Left renal cortex interstitium (tissue), 4 donors: ENCODE data around the gene ACVRL1. TPM values are rescaled to one million over a fixed set of nuclear protein-coding genes. Genes with fewer than 3 reads are reported as not detected.

Source experiments
- DNase-seq, 4 donors: peaks; one replicate each; pipeline ENCODE4 v3.0.0-alpha.2; 2013; ENCODE audit warnings: low read depth in 4 of 4, low spot score in 2 of 4, missing footprints in 1 of 4
- polyA plus RNA-seq, 4 donors: library from polyadenylated mRNA; unstranded; fragments of 120-200 nt; gene quantifications; one replicate each; pipeline ENCODE4 v1.2.1, GENCODE V29; 2013; ENCODE audit not compliant: insufficient read length in 4 of 4

The ACVRL1 gene
- polyA plus RNA-seq, 4 donors: 29.8 to 41.5 (median 35.7) TPM

DNA sequence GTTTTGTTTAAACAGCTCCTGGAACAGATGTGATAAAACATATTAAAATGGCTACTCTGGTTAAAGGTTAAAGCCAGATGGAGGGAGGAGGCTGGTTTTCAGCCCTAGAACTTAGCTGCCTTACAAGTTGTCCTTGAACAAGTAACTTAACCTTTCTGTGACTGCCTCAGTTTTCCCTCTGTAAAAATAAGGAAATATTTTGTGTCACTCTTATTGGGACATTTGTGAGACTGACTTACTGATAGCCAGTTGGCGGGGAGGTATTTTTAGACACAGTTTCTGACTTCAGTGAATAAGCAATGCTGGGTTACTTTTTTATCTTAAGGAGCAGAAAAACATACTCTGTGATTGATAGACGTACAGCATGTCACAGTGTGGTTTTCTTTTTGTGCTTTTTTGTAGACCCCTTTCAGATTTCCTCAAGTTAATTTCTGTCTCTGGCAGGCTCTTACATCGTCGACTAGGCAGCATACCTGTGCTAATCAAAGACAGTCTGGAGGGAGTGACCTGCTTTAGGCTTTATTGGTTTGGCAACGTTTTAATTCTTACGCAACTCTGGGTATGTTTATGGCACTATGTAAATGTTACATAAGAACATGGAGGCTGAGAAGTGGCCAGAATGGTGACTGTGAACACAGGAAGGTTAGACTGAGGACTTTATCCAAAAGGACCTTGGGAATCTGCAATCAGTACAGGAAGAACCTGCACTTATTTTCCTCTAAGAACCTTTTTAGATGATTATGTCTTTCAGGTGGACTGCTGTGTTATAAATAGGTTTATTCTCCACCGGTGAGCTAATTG lies 47.5 kb downstream of the ACVRL1 start:
- DNase-seq: no peak

DNA sequence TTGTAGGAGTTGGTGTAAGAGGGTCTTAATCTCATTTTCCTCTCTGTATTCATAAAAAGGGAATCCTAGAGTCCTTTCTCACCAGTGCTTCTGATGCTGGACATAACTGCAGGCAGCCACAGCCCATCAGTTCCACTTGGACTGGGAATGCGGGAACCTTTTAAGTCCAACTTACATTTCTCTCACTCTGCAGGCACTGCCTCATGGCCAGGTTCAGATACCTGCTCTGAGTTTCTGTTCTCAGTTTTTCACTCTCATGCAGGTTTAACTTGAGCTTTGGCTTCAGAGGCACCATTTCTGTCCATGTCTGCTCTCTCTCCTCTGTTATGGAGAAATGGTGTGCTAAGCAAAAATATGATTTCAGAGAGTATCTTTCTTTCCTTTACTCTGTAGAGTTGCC lies 48.4 kb downstream of the ACVRL1 start:
- DNase-seq: no peak

DNA sequence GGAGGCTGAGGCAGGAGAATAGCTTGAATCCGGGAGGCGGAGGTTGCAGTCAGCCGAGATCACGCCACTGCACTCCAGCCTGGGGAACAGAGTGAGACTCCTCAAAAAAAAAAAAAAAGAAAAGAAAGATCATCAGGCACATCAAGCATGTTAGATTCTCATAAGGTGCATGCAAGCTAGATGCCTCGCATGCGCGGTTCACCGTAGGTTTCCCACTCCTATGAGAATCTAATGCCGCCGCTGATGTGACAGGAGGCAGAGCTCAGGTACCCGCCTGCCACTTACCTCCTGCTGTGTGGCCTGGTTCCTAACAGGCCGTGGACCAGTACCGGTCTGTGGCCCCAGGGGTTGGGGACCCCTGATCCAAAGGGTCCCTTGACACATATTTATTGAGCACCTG lies 51.2 kb downstream of the ACVRL1 start:
- DNase-seq: no peak

DNA sequence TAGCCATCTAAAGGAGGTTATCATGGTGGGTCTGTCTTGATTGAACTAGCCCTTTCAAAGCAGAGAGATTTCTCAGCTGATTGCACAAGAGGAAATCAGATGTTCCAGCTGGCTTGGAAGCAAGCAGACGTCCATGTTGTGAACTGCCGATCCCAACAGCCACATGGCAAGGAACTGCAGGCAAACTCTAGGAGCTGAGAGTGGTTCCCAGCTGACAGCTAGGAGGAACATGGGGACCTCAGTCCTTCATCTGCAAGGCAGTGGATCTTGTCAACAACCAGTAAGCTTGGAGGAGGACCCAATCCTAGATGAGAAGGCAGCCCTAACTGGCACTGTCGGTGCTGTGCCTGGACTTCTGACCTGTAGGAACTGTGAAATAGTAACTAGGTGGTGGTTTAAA lies 51.9 kb downstream of the ACVRL1 start:
- no peak for DNase-seq

DNA sequence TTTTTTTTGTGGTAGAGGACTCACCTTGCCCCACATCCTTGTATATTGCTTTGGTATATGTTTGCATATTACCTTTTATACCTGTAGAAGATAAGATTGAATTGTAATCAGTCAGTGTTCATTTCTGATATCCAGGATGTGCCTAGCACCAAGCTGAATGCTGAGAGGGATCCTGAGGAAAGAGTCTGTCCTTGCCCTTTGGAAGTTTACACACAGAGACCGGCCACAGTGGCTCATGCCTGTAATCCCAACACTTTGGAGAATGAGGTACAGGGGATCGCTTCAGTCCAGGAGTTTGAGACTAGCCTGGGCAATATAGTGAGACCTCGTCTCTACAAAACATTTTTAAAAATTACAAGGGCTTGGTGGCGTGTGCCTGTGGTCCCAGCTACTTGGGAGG lies 52.6 kb downstream of the ACVRL1 start:
- DNase-seq: no peak

DNA sequence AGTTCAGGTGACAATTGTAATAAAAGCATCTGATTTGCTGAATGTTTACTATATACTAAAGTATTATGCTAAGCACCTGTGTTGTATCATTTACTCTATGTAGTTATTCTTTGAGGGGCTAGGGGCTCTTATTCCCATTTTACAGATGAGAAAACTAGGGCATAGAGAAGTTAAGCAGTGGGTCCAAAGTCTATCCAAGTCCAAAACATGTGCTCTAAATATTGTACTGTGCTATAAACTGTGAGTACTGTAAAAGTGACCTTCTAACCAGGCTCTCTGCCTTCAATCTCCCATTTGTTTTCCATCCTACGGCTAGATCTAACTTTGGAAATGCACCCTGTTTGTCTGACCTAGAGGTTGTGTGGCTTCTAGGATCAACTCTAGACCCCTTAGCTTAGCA lies 53.2 kb downstream of the ACVRL1 start:
- DNase-seq: no peak

DNA sequence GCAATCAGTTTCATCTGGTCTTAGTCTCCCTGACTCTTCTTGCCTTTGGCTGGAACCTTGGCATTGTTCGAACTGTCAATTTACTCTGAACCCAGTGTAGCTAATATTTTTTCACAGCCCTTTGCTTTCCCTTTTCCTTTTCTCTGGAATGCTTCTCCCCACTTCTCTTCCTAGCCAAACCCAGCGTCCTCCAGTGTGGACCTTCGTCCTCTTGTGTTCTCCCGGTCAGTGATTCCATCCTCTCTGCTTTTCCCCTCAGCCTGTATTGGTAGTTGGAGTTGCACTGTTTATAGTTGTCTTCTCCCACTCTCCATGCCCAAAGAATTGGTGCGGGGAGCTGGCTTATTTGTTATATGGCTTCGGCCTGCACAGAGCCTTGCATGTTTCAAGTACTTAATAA lies 53.6 kb downstream of the ACVRL1 start:
- DNase-seq: no peak

DNA sequence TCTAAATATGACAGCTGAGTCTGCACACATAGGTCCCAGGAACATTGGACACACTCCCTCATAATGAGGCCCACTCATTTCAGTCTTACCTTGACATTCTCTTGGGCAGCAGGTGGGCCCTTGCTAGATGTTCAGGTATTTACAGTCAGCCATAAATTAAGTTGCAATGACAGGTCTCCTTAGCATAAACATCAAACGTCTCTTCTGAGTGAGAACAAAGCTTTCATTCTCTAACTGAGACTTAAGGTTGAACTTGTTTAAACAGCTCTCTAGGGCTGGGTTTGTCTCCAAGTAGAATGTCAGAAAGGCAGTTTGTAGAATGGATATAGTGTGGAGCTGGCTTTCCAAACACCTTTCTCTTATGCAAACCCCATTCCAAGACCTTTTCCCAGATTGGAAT lies 54.5 kb downstream of the ACVRL1 start:
- DNase-seq: no peak

DNA sequence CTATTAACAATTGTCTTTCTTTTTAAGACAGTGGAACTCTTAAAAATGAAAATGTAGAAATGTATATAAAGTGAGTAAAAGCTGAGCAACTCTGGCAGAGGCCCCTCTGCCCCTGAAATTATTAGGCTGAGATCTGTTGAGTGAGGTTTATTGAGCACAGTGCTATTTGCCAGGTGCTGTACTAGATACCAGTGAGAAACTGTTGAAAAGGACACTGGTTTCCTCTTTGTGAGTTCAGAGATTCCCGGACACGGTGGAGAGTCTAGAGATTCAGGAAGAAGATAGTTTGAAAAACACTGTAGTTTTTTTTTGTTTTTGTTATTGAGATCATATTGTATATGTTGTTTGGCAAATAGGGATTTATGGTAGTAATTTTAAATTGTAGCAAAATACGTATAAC lies 55.4 kb downstream of the ACVRL1 start:
- no peak for DNase-seq

DNA sequence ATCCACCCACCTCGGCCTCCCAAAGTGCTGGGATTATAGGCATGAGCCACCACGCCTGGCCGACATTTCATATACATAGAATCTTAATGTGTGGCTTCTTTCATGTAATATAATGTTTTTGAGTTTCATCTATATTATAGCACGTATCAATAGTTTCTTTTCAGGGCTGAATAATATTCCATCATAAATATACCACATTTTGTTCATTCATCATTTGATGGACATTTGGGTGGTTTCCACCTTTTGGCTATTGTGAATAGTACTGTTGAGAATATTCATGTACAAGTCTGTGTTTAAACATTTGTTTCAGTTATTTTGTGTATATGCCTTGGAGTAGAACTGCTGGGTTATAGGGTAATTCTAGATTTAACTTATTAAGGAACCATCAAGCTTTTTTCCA lies 56.2 kb downstream of the ACVRL1 start:
- no peak for DNase-seq

DNA sequence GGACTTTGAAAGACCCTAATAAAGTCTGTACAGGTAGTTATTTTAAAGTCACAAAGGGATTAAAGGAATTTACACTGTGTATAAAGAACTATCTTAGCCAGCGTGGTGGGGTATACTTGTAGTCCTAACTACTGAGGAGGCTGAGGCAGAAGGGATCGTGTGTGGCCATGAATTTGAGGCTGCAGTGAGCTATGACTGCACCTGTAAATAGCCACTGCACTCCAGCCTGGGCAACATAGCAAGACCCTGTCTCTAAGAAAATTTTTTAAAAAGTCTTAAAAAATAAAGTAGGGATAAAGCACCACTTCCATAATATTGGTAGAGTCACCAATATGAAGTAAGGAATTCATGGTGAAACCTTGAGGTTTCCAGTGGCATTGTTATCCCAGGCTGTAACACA lies 62.3 kb downstream of the ACVRL1 start:
- DNase-seq: no peak

DNA sequence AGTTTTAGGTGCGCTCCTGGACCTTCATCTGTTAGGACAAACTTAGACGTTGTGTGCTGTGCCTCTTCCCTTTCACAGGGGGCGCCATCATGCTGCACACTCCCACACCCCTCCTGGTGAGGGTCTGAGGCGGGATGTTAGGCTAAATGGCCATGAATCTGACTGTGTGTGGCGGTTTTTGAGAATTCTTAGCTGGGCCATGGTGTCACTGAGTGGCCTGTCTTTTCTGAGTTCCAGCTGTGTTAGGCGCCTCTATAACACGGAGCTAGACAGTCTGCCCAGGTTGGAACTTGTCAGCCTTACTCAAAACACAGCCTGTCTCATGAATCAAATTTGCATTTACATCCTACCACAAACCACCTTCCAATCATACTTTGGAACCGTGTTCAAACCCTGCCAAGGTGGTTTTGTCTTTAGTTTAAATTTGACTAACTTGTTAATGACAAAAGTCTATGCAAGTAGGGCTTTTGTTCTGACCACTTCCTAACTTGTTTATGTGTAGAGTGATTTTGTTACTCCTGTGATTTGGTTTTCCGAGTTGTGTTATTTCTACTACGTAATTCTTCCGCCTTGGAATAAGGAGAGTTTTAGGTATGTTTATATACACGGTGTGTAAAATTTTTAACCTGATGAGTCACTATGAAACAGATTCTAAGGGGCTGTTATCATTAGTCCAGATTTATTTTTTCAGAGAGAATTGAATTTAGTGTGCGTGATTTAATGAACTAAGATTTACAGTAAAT lies 63.8 kb downstream of the ACVRL1 start:
- no peak for DNase-seq

DNA sequence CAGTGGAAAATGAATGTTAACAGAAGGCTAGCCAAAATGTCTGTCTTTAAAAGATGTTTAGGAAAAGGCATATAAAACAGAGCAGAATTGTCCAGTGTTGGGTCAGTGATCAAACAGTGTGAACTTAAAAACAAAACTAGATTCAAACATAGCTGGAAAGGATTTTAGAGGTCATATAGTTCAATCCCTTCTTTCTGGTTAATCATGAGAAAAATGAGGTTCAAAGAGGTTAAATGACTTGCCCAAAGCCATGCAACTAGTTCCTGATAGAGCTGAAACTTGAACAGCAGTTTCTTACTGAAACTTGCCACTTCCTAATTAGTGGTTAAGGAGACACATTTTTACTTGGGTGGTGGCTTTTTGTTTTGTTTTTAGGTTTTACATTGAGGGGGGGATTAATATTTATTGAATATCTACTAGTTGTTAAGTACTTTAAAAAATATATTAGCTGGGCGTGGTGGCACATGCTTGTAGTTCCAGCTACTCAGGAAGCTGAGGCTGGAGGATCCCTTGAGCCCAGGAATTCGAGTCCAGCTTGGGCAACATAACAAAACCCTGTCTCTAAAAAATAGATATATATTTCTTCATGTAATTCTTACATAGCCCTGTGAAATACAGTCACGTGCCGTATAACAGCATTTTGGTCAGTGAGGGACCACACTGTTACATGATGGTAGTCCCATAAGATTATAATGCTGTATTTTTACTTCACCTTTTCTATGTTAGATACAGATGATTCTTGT lies 64.5 kb downstream of the ACVRL1 start:
- no peak for DNase-seq

DNA sequence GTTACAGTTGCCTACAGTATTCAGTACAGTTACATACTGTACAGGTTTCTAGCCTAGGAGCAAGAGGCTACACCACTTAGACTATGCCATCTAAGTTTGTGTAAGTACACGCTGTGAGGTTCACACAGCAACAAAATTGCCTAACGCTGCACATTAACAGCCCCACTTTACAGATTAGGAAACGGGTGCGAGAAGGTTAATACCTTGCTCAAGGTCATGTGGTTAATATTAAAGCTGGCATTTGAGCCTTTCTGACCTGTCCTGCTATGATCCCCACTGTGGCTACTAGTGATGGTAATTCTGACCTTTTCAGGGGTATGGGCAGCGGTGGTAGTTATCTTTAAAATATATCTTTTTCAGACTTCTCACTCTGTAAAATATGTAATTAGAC lies 65.1 kb downstream of the ACVRL1 start:
- no peak for DNase-seq

DNA sequence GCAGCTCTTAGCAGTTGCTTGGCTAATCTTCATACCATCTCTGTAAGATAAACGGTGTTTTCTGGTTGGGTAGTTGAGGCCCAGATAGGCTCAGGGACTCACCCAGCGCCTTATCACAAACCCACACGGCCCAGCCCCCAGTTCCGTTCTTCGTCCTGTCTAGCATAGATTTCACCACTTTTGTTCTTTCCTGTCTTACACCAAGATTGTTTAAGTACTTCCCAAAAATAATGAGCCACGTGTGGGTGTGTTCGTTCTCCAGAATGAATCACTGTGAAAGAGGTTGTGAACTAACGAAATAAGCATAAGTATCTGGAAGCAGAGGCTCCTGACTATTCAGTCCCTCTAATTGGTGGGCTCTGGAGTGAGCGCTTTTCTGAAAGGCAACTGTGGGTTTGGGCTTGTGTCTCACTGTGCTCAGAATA lies 65.6 kb downstream of the ACVRL1 start:
- no peak for DNase-seq

Other genes starting within 250 kb of the ACVRL1 start
- gene FIGNL2, start 58.8 kb upstream of the ACVRL1 start, polyA plus RNA-seq: 1 to 10 TPM; 2.3 to 7.1 (median 5.2) TPM
- gene ANKRD33, start 19.4 kb upstream of the ACVRL1 start, polyA plus RNA-seq: under 1 TPM; 0.21 to 0.48 (median 0.28) TPM
- gene ACVR1B, start 44.2 kb downstream of the ACVRL1 start, polyA plus RNA-seq: 10 to 100 TPM; 53.1 to 62.0 (median 55.7) TPM
- 10 to 100 TPM; 15.6 to 22.3 (median 19.4) TPM for gene TAMALIN, start 99.4 kb downstream of the ACVRL1 start, polyA plus RNA-seq
- gene NR4A1, start 143.9 kb downstream of the ACVRL1 start, polyA plus RNA-seq: 10 to 100 TPM in 3 of 4 donors, 1 to 10 TPM in 1; 8.9 to 40.7 (median 18.3) TPM
- gene ATG101, start 162.5 kb downstream of the ACVRL1 start, polyA plus RNA-seq: 10 to 100 TPM; 24.8 to 31.0 (median 28.3) TPM
- under 1 TPM; 0.27 to 0.70 (median 0.41) TPM for gene SMIM41, start 172.2 kb downstream of the ACVRL1 start, polyA plus RNA-seq